RWPE2 (cell line): ENCODE data around the gene DGKA.

Experiments used
- ATAC-seq: fragments of 200-7000 bp; cut with Tn5 transposase; 3 replicates; pipeline ENCODE4 v1.9.1; 2021; ENCODE audit warnings: low read depth
- DNase-seq: peaks from one replicate; pipeline ENCODE4 v3.0.0-alpha.2; 2020; ENCODE audit warnings: low spot score
- H3K27ac ChIP-seq: fragments of 450-650 bp; 2 replicates; pipeline ENCODE4 v1.5.1; 2017; ENCODE audit warnings: mild to moderate bottlenecking; ENCODE audit not compliant: poor library complexity, severe bottlenecking
- H3K27me3 ChIP-seq: fragments of 250-450 bp; sonication (Bioruptor Pico); 2 replicates; pipeline ENCODE4 v1.5.1; 2021; ENCODE audit warnings: mild to moderate bottlenecking, moderate library complexity; ENCODE audit not compliant: insufficient read depth, poor library complexity, severe bottlenecking
- H3K36me3 ChIP-seq: fragments of 250-450 bp; sonication (Bioruptor Pico); 2 replicates; pipeline ENCODE4 v1.5.1; 2020; ENCODE audit warnings: low read depth, mild to moderate bottlenecking, moderate library complexity
- H3K4me1 ChIP-seq: fragments of 250-450 bp; sonication (Bioruptor Pico); 2 replicates; pipeline ENCODE4 v1.5.1; 2021; ENCODE audit warnings: mild to moderate bottlenecking, moderate library complexity; ENCODE audit not compliant: insufficient read depth, poor library complexity, severe bottlenecking
- H3K4me3 ChIP-seq: fragments of 250-450 bp; sonication (Bioruptor Pico); 2 replicates; pipeline ENCODE4 v1.5.1; 2021; ENCODE audit warnings: mild to moderate bottlenecking, moderate library complexity; ENCODE audit not compliant: severe bottlenecking
- H3K9me3 ChIP-seq: fragments of 250-450 bp; sonication (Bioruptor Pico); 2 replicates; pipeline ENCODE4 v1.5.1; 2021; ENCODE audit warnings: mild to moderate bottlenecking, moderate library complexity; ENCODE audit not compliant: severe bottlenecking
- CTCF ChIP-seq: fragments of 450-650 bp; IDR thresholded peaks from one replicate; pipeline ENCODE4 v1.5.1; 2017; ENCODE audit warnings: mild to moderate bottlenecking, moderate library complexity; ENCODE audit not compliant: poor library complexity, severe bottlenecking

The DGKA gene

GRCh38 chr12:55957106-55957859 is 26.3 kb downstream of the DGKA start:
- Histone ChIP-seq H3K4me3 (no peak overlapping the region), H3K27ac (peak overlapping the region; percentile 29), H3K4me1 (peaks cover 12% of the 10 kb centered on the region), H3K36me3 (peaks cover 19% of the 10 kb centered on the region), H3K27me3 (no peaks in the 10 kb centered on the region), H3K9me3 (no peaks in the 10 kb centered on the region)
- DNase-seq (no peak), ATAC-seq (peak; percentile 18; the same call in 2 of the 3 replicates)
- TF ChIP-seq CTCF = no peak

GRCh38 chr12:55963760-55964159 is 32.8 kb downstream of the DGKA start:
- H3K36me3 ChIP-seq = peaks cover 12% of the 10 kb centered on the region
- no peaks in the 10 kb centered on the region for H3K27me3 ChIP-seq
- no peaks in the 10 kb centered on the region for H3K9me3 ChIP-seq
- TF ChIP-seq CTCF = no peak
- peaks cover 9% of the 10 kb centered on the region for H3K4me1 ChIP-seq
- ATAC-seq (no peak), DNase-seq (no peak)
- no peak overlapping the region for H3K27ac ChIP-seq
- H3K4me3 ChIP-seq = no peak overlapping the region

- ATAC-seq (no peak), DNase-seq (no peak)
- peaks cover 9% of the 10 kb centered on the region for H3K4me1 ChIP-seq
- no peak overlapping the region for H3K4me3 ChIP-seq
- H3K36me3 ChIP-seq = peaks cover 24% of the 10 kb centered on the region
- H3K27ac ChIP-seq = no peak overlapping the region
- no peaks in the 10 kb centered on the region for H3K27me3 ChIP-seq
- no peaks in the 10 kb centered on the region for H3K9me3 ChIP-seq
- no peak for TF ChIP-seq CTCF
These were observed 34.3 kb downstream of the DGKA start for GRCh38 chr12:55965240-55965639.

- no peaks in the 10 kb centered on the region for H3K9me3 ChIP-seq
- TF ChIP-seq CTCF = no peak
- H3K27me3 ChIP-seq = no peaks in the 10 kb centered on the region
- ATAC-seq = no peak
- peaks cover 9% of the 10 kb centered on the region for H3K4me1 ChIP-seq
- H3K27ac ChIP-seq = peak within 1 kb of the TSS; percentile 57
- H3K36me3 ChIP-seq = peaks cover 24% of the 10 kb centered on the region
- no peak for DNase-seq
- H3K4me3 ChIP-seq = peak within 1 kb of the TSS; percentile 92
These were observed 35.0 kb downstream of the DGKA start, which contains the start of gene PMEL for GRCh38 chr12:55965941-55966407. Gene PMEL (minus strand): TSS chr12:55966042. CDS start chr12:55966011, 31 bp downstream.
